ENCODE data around the gene ANAPC5.

- TF ChIP-seq EZH2 (IDR thresholded peaks at IDR 0.05) (no peak), FOXP2 (optimal IDR thresholded peaks at IDR 0.05; ENCODE audit: control extremely low read depth, extremely low read length, insufficient read depth) (no peak), POLR2AphosphoS5 (IDR thresholded peaks at IDR 0.05; ENCODE audit: borderline replicate concordance, low read depth, low read length) (no peak)
These were observed 24.8 kb upstream of the ANAPC5 start for GRCh38 chr12:121376754-121377697.
